ENCODE data around the gene NBPF14.
"Not testable (repeated sequence)": the region's sequence is repeated elsewhere in the genome, so short reads cannot be mapped to it uniquely, and the experiment has no call there.

The NBPF14 gene

DNA sequence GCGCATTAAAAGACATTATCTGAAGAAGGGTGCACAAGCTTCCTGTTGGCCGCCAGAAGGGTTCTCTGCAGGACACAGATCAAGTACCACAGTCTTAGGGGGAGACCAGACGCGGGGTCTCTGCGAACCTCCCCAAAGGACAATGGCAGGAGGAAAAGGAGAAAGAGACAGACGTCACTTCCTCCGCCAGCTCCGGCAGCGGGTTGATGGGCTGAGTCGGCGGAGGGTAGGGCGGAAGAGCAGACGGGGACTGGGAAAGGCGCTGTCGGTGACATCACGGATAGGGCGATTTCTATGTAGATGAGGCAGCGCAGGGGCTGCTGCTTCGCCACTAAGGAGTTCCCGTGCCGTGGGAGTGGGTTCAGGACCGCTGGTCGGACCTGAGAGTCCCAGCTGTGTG, 73.7 kb downstream of the NBPF14 start:
- not testable (repeated sequence) for H2AFZ ChIP-seq (ENCODE audit: low read length); H3K9me3 ChIP-seq (replicated peaks in 1 of 2; ENCODE audit: control insufficient read depth in 2 of 2, insufficient read depth in 1 of 2, low read depth in 1 of 2, low read length in 2 of 2); H3K4me3 ChIP-seq (ENCODE audit: low read length in 2 of 2); H2BK15ac ChIP-seq (ENCODE audit: low read length); H2BK5ac ChIP-seq (ENCODE audit: low read length); H2BK120ac ChIP-seq (ENCODE audit: low read depth, low read length); H3K27ac ChIP-seq (replicated peaks; ENCODE audit: low read length); H3K14ac ChIP-seq (ENCODE audit: low read length); H3K79me1 ChIP-seq (ENCODE audit: low read depth, low read length); H2AK5ac ChIP-seq (ENCODE audit: low read depth, low read length); H3K9ac ChIP-seq (ENCODE audit: low read depth, low read length, poor library complexity); H3K4me2 ChIP-seq (ENCODE audit: insufficient read depth, low read length, poor library complexity, severe bottlenecking); H2BK12ac ChIP-seq (ENCODE audit: low read length); H3K18ac ChIP-seq (ENCODE audit: low read length); H3K27me3 ChIP-seq (ENCODE audit: control insufficient read depth in 3 of 3, insufficient read depth in 3 of 3, low read depth in 1 of 3, low read length in 3 of 3); H4K8ac ChIP-seq (ENCODE audit: low read depth, low read length); H3K36me3 ChIP-seq (replicated peaks in 1 of 2; ENCODE audit: control insufficient read depth in 2 of 2, insufficient read depth in 2 of 2, low read length in 2 of 2); H4K91ac ChIP-seq (ENCODE audit: low read depth, low read length, poor library complexity); H3K4me1 ChIP-seq (ENCODE audit: control insufficient read depth in 2 of 2, insufficient read depth in 1 of 2, low read depth in 1 of 2, low read length in 2 of 2); H3K4ac ChIP-seq (ENCODE audit: low read length)
- DNase-seq (ENCODE audit: low spot score) = peak; percentile 54
- no CpG with 5 or more reads among the region's 23 CpGs for WGBS, 2 donors (ENCODE audit: extremely low coverage in 2 of 2, insufficient read length in 2 of 2, insufficient replicate concordance in 1 of 2)
- H3K23ac ChIP-seq (ENCODE audit: low read depth, low read length, poor library complexity) = peak overlapping the region; percentile 100

DNA sequence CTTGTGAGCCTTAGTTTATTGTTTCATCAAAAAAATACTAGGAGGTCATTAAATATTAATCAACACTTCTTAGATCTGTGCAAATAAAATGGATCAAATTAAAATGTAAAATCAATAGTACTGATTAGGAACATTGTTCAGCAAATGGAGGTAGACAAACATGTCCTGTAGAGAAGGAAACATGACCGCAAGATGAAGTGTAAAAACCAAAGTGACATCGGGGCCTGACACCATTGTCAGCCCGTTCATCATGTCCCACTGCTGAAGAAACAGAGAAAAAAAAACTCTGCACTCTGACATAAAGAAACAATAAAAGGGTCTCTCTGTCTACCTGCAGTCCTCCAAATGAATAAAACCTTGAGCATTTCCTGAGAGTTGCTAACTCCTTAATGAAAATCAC, 81.5 kb downstream of the NBPF14 start:
- not testable (repeated sequence) for H3K4me1 ChIP-seq (ENCODE audit: control insufficient read depth in 2 of 2, insufficient read depth in 1 of 2, low read depth in 1 of 2, low read length in 2 of 2); H4K8ac ChIP-seq (ENCODE audit: low read depth, low read length); H3K4me3 ChIP-seq (ENCODE audit: low read length in 2 of 2); H3K4me2 ChIP-seq (ENCODE audit: insufficient read depth, low read length, poor library complexity, severe bottlenecking); H2BK12ac ChIP-seq (ENCODE audit: low read length); H3K9me3 ChIP-seq (replicated peaks in 1 of 2; ENCODE audit: control insufficient read depth in 2 of 2, insufficient read depth in 1 of 2, low read depth in 1 of 2, low read length in 2 of 2); H2BK5ac ChIP-seq (ENCODE audit: low read length); H3K27ac ChIP-seq (replicated peaks; ENCODE audit: low read length); H2AFZ ChIP-seq (ENCODE audit: low read length); H4K91ac ChIP-seq (ENCODE audit: low read depth, low read length, poor library complexity); H3K79me1 ChIP-seq (ENCODE audit: low read depth, low read length); H2AK5ac ChIP-seq (ENCODE audit: low read depth, low read length); H3K9ac ChIP-seq (ENCODE audit: low read depth, low read length, poor library complexity); H3K23ac ChIP-seq (ENCODE audit: low read depth, low read length, poor library complexity); DNase-seq (ENCODE audit: low spot score); H3K4ac ChIP-seq (ENCODE audit: low read length); H3K36me3 ChIP-seq (replicated peaks in 1 of 2; ENCODE audit: control insufficient read depth in 2 of 2, insufficient read depth in 2 of 2, low read length in 2 of 2); H3K14ac ChIP-seq (ENCODE audit: low read length); H3K27me3 ChIP-seq (ENCODE audit: control insufficient read depth in 3 of 3, insufficient read depth in 3 of 3, low read depth in 1 of 3, low read length in 3 of 3); H2BK120ac ChIP-seq (ENCODE audit: low read depth, low read length); H2BK15ac ChIP-seq (ENCODE audit: low read length); H3K18ac ChIP-seq (ENCODE audit: low read length)
- WGBS, 2 donors (ENCODE audit: extremely low coverage in 2 of 2, insufficient read length in 2 of 2, insufficient replicate concordance in 1 of 2) = no CpG with 5 or more reads among the region's 3 CpGs

DNA sequence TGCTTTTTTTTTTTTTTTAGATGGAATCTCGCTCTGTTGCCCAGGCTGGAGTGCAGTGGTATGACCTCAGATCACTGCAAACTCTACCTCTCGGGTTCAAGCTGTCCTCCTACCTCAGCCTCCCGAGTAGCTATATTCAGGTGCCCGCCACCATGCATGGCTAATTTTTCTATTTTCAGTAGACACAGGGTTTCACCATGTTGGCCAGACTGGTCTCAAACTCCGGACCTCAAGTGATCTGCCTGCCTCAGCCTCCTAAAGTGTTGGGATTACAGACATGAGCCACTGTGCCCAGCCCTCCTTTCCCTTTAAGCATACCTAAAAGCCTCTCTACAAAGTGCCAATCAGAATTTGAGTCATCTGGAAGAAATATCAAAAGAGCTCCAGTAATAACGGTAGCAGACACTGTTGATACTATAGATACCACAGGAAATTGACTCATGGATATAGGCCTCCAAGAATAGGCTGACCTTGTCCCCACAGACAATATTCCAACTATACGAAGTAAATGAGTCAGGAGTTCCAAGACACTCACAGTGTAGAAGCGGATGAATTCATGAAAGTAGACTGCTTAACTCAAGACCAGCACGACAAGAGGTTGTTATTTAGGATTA, 83.1 kb downstream of the NBPF14 start:
- not testable (repeated sequence) for H3K27me3 ChIP-seq (ENCODE audit: control insufficient read depth in 3 of 3, insufficient read depth in 3 of 3, low read depth in 1 of 3, low read length in 3 of 3); H2BK5ac ChIP-seq (ENCODE audit: low read length); H2AFZ ChIP-seq (ENCODE audit: low read length); H3K4me2 ChIP-seq (ENCODE audit: insufficient read depth, low read length, poor library complexity, severe bottlenecking); H2BK15ac ChIP-seq (ENCODE audit: low read length); H2BK12ac ChIP-seq (ENCODE audit: low read length); H2AK5ac ChIP-seq (ENCODE audit: low read depth, low read length); H3K4ac ChIP-seq (ENCODE audit: low read length); H4K8ac ChIP-seq (ENCODE audit: low read depth, low read length); H3K23ac ChIP-seq (ENCODE audit: low read depth, low read length, poor library complexity); H3K4me1 ChIP-seq (ENCODE audit: control insufficient read depth in 2 of 2, insufficient read depth in 1 of 2, low read depth in 1 of 2, low read length in 2 of 2); H3K27ac ChIP-seq (replicated peaks; ENCODE audit: low read length); H4K91ac ChIP-seq (ENCODE audit: low read depth, low read length, poor library complexity); H3K9me3 ChIP-seq (replicated peaks in 1 of 2; ENCODE audit: control insufficient read depth in 2 of 2, insufficient read depth in 1 of 2, low read depth in 1 of 2, low read length in 2 of 2); H2BK120ac ChIP-seq (ENCODE audit: low read depth, low read length); H3K9ac ChIP-seq (ENCODE audit: low read depth, low read length, poor library complexity); H3K14ac ChIP-seq (ENCODE audit: low read length); H3K79me1 ChIP-seq (ENCODE audit: low read depth, low read length); H3K18ac ChIP-seq (ENCODE audit: low read length); H3K36me3 ChIP-seq (replicated peaks in 1 of 2; ENCODE audit: control insufficient read depth in 2 of 2, insufficient read depth in 2 of 2, low read length in 2 of 2); DNase-seq (ENCODE audit: low spot score); H3K4me3 ChIP-seq (ENCODE audit: low read length in 2 of 2)
- no CpG with 5 or more reads among the region's 9 CpGs for WGBS, 2 donors (ENCODE audit: extremely low coverage in 2 of 2, insufficient read length in 2 of 2, insufficient replicate concordance in 1 of 2)

DNA sequence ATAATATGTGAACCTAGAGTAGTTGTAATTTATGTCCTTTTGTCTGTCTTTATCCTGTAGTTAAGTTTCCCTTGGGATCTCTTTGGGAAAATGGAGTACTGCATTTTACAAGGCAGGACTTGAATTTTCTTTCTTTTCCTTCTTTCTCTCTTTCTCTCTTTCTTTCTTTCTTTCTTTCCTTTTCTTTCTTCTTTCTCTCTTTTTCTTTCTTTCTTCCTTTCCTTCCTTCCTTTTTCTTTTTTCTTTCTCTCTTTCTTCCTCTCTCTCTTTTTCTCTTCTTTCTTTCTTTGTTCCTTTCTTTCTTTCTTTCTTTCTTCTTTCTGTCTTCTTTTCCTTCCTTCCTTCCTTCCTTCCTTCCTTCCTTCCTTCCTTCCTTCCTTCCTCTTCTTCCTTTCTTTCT, 101.9 kb downstream of the NBPF14 start:
- H3K23ac ChIP-seq (ENCODE audit: low read depth, low read length, poor library complexity); H4K8ac ChIP-seq (ENCODE audit: low read depth, low read length); H3K14ac ChIP-seq (ENCODE audit: low read length); H3K4me3 ChIP-seq (ENCODE audit: low read length in 2 of 2); H2BK15ac ChIP-seq (ENCODE audit: low read length); H3K36me3 ChIP-seq (replicated peaks in 1 of 2; ENCODE audit: control insufficient read depth in 2 of 2, insufficient read depth in 2 of 2, low read length in 2 of 2); H3K27me3 ChIP-seq (ENCODE audit: control insufficient read depth in 3 of 3, insufficient read depth in 3 of 3, low read depth in 1 of 3, low read length in 3 of 3); H3K9ac ChIP-seq (ENCODE audit: low read depth, low read length, poor library complexity); DNase-seq (ENCODE audit: low spot score); H3K4me2 ChIP-seq (ENCODE audit: insufficient read depth, low read length, poor library complexity, severe bottlenecking); H3K27ac ChIP-seq (replicated peaks; ENCODE audit: low read length); H2BK120ac ChIP-seq (ENCODE audit: low read depth, low read length); H3K18ac ChIP-seq (ENCODE audit: low read length); H4K91ac ChIP-seq (ENCODE audit: low read depth, low read length, poor library complexity); H2AFZ ChIP-seq (ENCODE audit: low read length); H3K79me1 ChIP-seq (ENCODE audit: low read depth, low read length); H2AK5ac ChIP-seq (ENCODE audit: low read depth, low read length); H2BK5ac ChIP-seq (ENCODE audit: low read length); H2BK12ac ChIP-seq (ENCODE audit: low read length); H3K4me1 ChIP-seq (ENCODE audit: control insufficient read depth in 2 of 2, insufficient read depth in 1 of 2, low read depth in 1 of 2, low read length in 2 of 2); H3K9me3 ChIP-seq (replicated peaks in 1 of 2; ENCODE audit: control insufficient read depth in 2 of 2, insufficient read depth in 1 of 2, low read depth in 1 of 2, low read length in 2 of 2); H3K4ac ChIP-seq (ENCODE audit: low read length): not testable (repeated sequence)
